DOHH2 (cell line): ENCODE measurements around the gene DHCR24.
"Not testable (repeated sequence)": the region's sequence is repeated elsewhere in the genome, so short reads cannot be mapped to it uniquely, and the experiment has no call there.

Source experiments
- EZH2phosphoT487 ChIP-seq: fragments of 200-600 bp; sonication (generic); IDR thresholded peaks from 2 replicates; pipeline ENCODE4 v1.6.1; 2017; ENCODE audit warnings: borderline replicate concordance, mild to moderate bottlenecking, antibody characterized with exemption, low read length, moderate library complexity, mixed read lengths
- TF ChIP-seq, protein P1 (sequence below): fragments of 200-600 bp; sonication (generic); IDR thresholded peaks from one replicate; pipeline ENCODE4 v1.5.1; 2014; ENCODE audit warnings: antibody characterized with exemption, mild to moderate bottlenecking, low read depth, low read length; ENCODE audit not compliant: poor library complexity, severe bottlenecking

- TF ChIP-seq, protein P1, sequence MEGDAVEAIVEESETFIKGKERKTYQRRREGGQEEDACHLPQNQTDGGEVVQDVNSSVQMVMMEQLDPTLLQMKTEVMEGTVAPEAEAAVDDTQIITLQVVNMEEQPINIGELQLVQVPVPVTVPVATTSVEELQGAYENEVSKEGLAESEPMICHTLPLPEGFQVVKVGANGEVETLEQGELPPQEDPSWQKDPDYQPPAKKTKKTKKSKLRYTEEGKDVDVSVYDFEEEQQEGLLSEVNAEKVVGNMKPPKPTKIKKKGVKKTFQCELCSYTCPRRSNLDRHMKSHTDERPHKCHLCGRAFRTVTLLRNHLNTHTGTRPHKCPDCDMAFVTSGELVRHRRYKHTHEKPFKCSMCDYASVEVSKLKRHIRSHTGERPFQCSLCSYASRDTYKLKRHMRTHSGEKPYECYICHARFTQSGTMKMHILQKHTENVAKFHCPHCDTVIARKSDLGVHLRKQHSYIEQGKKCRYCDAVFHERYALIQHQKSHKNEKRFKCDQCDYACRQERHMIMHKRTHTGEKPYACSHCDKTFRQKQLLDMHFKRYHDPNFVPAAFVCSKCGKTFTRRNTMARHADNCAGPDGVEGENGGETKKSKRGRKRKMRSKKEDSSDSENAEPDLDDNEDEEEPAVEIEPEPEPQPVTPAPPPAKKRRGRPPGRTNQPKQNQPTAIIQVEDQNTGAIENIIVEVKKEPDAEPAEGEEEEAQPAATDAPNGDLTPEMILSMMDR: not testable (repeated sequence)
- TF ChIP-seq EZH2phosphoT487: not testable (repeated sequence)
These were observed 47.1 kb upstream of the DHCR24 start for GRCh38 chr1:54934081-54934480.
